ENCODE data around the gene ITPRIP. TPM values are rescaled to one million over a fixed set of nuclear protein-coding genes. Genes with fewer than 3 reads are reported as not detected.

ITPRIP gene
- total and polyA plus RNA-seq, 2 experiments from 2014 or later, result 5.9 to 9.0 TPM

DNA sequence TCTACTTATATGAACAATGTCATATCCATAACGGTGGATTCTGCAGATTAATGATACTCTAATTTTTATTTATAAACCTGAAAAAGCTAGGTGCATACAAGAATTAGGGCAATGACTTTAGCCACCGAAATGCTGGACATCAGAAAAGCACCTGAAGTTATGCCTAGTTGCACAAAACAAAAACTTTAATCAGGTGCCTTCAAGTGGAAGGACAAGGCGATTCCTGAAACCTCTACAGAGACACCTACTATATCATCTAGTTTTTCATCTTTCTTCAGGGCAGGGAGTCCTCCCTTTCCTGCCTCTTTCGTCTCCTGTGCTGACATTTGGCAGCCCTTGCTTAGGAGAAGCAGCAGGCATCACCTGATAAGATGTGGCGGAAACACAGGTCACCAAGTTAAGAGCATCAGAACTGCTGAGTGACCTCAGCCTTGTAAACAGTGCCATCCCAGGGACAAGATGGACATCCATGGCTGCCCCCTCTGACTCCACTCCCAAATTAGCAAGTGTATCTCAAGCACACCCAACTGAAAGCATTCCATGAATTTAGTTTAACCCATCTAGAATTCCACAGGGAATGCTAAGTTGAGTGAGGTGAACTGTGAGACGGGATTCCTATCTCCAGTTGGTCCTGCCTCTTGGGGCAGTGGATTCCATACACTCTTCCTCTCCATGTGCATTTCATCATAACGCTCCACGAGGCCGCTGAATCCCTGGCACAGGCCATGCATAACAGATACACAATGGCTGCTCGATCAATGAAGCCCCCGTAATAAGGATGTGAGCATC lies 5.8 kb downstream of the ITPRIP start:
- Histone ChIP-seq H3K4me2 (peak overlapping the region; percentile 74), H3K36me3 (replicated peaks; ENCODE audit: insufficient read depth, low read depth) (no peaks in the 10 kb centered on the region), H3K9me3 (ENCODE audit: low read depth) (no peaks in the 10 kb centered on the region), H2AFZ (no peak overlapping the region), H3K27me3 (no peaks in the 10 kb centered on the region), H4K20me1 (ENCODE audit: insufficient read depth, poor library complexity, severe bottlenecking) (no peaks in the 10 kb centered on the region), H3K79me2 (peaks cover 65% of the 10 kb centered on the region), H3K27ac (peak overlapping the region; percentile 97), H3K4me1 (ENCODE audit: insufficient read depth) (peaks cover 51% of the 10 kb centered on the region), H3K9me2 (replicated peaks; ENCODE audit: insufficient read depth) (no peaks in the 10 kb centered on the region), H3K4me3 (no peak overlapping the region)
- WGBS (ENCODE audit: low lambda C conversion rate, missing lambda C conversion rate), result 92% methylated on average over 11 of the region's 11 CpGs
- DNase-seq (ENCODE audit: low spot score), result no peak
- TF ChIP-seq, protein P1, sequence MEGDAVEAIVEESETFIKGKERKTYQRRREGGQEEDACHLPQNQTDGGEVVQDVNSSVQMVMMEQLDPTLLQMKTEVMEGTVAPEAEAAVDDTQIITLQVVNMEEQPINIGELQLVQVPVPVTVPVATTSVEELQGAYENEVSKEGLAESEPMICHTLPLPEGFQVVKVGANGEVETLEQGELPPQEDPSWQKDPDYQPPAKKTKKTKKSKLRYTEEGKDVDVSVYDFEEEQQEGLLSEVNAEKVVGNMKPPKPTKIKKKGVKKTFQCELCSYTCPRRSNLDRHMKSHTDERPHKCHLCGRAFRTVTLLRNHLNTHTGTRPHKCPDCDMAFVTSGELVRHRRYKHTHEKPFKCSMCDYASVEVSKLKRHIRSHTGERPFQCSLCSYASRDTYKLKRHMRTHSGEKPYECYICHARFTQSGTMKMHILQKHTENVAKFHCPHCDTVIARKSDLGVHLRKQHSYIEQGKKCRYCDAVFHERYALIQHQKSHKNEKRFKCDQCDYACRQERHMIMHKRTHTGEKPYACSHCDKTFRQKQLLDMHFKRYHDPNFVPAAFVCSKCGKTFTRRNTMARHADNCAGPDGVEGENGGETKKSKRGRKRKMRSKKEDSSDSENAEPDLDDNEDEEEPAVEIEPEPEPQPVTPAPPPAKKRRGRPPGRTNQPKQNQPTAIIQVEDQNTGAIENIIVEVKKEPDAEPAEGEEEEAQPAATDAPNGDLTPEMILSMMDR (IDR thresholded peaks at IDR 0.05; ENCODE audit: poor library complexity), result no peak
- no peak for TF ChIP-seq EZH2phosphoT487 (IDR thresholded peaks at IDR 0.05; ENCODE audit: low read depth, severe bottlenecking, unreplicated experiment)
- no peak for TF ChIP-seq EZH2 (IDR thresholded peaks at IDR 0.05; ENCODE audit: borderline replicate concordance)

DNA sequence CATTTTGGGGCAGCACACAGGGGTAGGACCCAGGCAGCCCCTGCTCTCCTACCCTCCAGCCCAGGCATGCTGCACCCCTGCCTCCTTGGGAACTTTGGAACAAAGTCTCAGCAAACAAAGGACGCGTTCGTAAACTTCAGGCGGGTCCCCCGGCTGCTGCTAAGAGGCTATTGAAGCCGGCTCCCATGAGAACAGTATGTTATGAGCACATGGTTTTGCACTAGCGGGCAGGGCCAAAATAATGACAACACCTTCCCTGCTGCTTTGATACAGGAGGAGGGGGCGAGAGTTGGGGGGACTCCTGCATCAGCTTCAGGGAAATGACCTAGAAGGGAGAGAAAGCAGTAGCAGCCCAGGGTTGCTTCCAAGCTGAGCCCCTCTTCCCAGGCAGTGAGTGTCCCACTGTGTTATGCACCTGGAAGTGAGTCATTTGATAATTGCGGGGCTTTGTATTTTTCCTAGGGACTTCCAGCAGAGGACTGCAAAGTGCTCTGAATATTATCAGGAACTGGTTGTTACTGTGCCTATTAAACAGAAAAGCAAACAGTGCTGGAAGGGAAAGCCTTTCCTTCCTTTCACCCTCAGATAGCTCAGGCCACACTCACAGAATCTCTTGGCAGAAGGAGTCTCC lies 6.9 kb downstream of the ITPRIP start:
- 24% methylated on average over 9 of the region's 9 CpGs for WGBS (ENCODE audit: low lambda C conversion rate, missing lambda C conversion rate)
- peak overlapping the region; percentile 97 for H3K27ac ChIP-seq
- H3K4me3 ChIP-seq, result no peak overlapping the region
- H4K20me1 ChIP-seq (ENCODE audit: insufficient read depth, poor library complexity, severe bottlenecking), result no peaks in the 10 kb centered on the region
- no peaks in the 10 kb centered on the region for H3K9me3 ChIP-seq (ENCODE audit: low read depth)
- no peaks in the 10 kb centered on the region for H3K27me3 ChIP-seq
- H3K4me1 ChIP-seq (ENCODE audit: insufficient read depth), result peaks cover 54% of the 10 kb centered on the region
- no peaks in the 10 kb centered on the region for H3K9me2 ChIP-seq (replicated peaks; ENCODE audit: insufficient read depth)
- H2AFZ ChIP-seq, result no peak overlapping the region
- DNase-seq (ENCODE audit: low spot score), result peak; percentile 56
- H3K4me2 ChIP-seq, result peak overlapping the region; percentile 74
- H3K79me2 ChIP-seq, result peaks cover 65% of the 10 kb centered on the region
- TF ChIP-seq, protein P1 (IDR thresholded peaks at IDR 0.05; ENCODE audit: poor library complexity), result no peak
- TF ChIP-seq EZH2phosphoT487 (IDR thresholded peaks at IDR 0.05; ENCODE audit: low read depth, severe bottlenecking, unreplicated experiment) (no peak), EZH2 (IDR thresholded peaks at IDR 0.05; ENCODE audit: borderline replicate concordance) (no peak)
- no peaks in the 10 kb centered on the region for H3K36me3 ChIP-seq (replicated peaks; ENCODE audit: insufficient read depth, low read depth)

DNA sequence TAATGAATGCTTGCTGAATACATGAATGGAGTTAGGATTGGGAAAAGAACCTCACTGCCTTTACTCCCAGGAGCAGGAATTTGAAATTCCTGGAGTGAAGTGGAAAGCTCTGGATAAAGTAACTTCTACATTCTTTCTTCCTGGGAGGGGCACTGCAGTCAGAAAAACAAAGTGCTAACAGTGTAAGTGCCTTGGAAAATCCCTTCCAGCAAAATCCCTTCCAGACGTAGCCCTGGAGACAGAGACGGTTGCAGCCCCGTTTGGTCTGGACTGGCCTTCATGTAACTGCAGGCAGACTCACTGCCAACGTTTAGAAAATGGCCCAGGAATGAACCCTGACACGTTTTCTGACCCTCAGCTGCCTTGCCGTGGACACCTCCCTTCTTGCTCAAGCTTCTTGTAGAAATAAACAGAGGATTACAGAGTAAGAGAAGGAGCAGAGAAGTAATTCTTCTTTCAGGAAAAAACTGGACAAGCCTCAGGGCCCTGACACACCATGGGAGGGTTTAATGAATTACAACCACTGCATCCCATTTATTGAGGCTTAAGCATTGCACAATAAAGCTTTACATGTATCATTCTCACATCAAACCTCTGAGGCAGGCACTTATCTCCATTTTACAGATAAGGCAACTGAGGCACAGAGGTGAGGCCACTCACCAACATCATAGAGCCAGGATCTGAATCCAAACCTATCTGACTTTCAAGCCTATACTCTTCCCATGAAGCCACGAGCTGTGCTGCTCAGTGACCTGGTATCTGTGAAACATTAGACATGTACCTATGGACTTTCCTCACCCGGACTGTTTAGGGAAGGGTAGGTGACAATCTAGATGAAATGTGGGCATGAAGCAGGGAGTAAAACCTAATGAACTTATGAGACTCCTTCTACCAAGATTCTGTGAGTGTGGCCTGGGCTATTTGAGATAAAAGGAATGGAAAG lies 7.8 kb downstream of the ITPRIP start:
- no peaks in the 10 kb centered on the region for H3K9me2 ChIP-seq (replicated peaks; ENCODE audit: insufficient read depth)
- H3K79me2 ChIP-seq, result peaks cover 65% of the 10 kb centered on the region
- H3K9me3 ChIP-seq (ENCODE audit: low read depth), result no peaks in the 10 kb centered on the region
- WGBS (ENCODE audit: low lambda C conversion rate, missing lambda C conversion rate), result 20% methylated on average over 8 of the region's 8 CpGs
- peak overlapping the region; percentile 97 for H3K27ac ChIP-seq
- peak; percentile 80 for DNase-seq (ENCODE audit: low spot score)
- no peak for TF ChIP-seq EZH2 (IDR thresholded peaks at IDR 0.05; ENCODE audit: borderline replicate concordance)
- TF ChIP-seq EZH2phosphoT487 (IDR thresholded peaks at IDR 0.05; ENCODE audit: low read depth, severe bottlenecking, unreplicated experiment), result no peak
- TF ChIP-seq, protein P1 (IDR thresholded peaks at IDR 0.05; ENCODE audit: poor library complexity), result no peak
- H4K20me1 ChIP-seq (ENCODE audit: insufficient read depth, poor library complexity, severe bottlenecking), result no peaks in the 10 kb centered on the region
- H3K4me1 ChIP-seq (ENCODE audit: insufficient read depth), result peaks cover 54% of the 10 kb centered on the region
- no peak overlapping the region for H3K4me3 ChIP-seq
- H3K36me3 ChIP-seq (replicated peaks; ENCODE audit: insufficient read depth, low read depth), result no peaks in the 10 kb centered on the region
- no peaks in the 10 kb centered on the region for H3K27me3 ChIP-seq
- peak overlapping the region; percentile 74 for H3K4me2 ChIP-seq
- no peak overlapping the region for H2AFZ ChIP-seq
